Thyroid gland (tissue), 4 donors: ENCODE measurements around the gene B4GALT3.

ENCODE experiments used
- CTCF ChIP-seq, 6 experiments: fragments of 200-600 bp in 3 of 6; fragments of 450-650 bp in 3 of 6; sonication (generic) in 3 of 6; IDR thresholded peaks; one replicate each; pipeline ENCODE4 v1.5.1; 2016 to 2019; ENCODE audit warnings: antibody characterized with exemption in 6 of 6, mild to moderate bottlenecking in 2 of 6, inconsistent platforms in 1 of 6, moderate library complexity in 1 of 6
- POLR2A ChIP-seq, 2 donors: fragments of 450-650 bp; IDR thresholded peaks; one replicate each; pipeline ENCODE4 v1.6.1; 2017; ENCODE audit warnings: antibody characterized with exemption in 2 of 2, mild to moderate bottlenecking in 2 of 2, moderate library complexity in 1 of 2

DNA sequence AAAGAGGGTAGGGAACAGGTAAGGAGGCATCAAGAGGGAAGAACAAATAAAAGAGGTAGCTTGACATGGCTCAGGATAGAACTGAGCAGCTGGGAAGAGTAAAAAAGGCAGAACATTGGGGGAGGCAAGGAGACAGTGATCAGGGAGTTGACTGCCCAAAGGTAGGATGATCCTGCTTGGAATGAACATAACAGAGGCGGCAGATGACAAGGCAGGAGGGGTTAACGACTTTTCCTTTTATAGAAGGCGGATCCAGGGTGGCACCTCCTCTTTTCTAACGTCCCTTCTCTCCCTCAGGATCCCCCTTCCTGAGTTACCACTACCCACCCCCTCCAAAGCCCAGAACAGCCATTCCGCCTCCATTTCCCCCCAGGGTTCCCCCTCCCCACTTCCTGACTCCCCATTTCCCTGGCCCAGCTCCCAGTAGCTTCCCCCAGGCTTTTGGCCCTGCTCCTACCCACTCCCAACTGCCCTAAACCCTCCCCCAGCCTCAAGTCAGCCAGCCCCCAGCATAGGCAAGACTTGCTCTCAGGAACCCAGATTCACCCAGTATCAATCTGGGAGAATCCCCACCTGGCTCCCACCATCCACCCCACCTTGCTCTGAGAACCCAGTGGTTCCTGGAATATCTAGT, 22.3 kb upstream of the B4GALT3 start:
- no peak for TF ChIP-seq CTCF (IDR thresholded peaks at IDR 0.05)
- no peak for TF ChIP-seq POLR2A (IDR thresholded peaks at IDR 0.05)
